Smooth muscle cell (in vitro differentiated cells): ENCODE results near the gene GHR. TPM values are rescaled to one million over a fixed set of nuclear protein-coding genes. Genes with fewer than 3 reads are reported as not detected.

ENCODE experiments used
- DNase-seq: peaks from one replicate; lab custom pipeline; 2025; ENCODE audit not compliant: unreplicated experiment; lab: John Stamatoyannopoulos, UW
- H2AFZ ChIP-seq: fragments of 200-600 bp; sonication (generic); 2 replicates; pipeline ENCODE4 v1.6.0; 2016; ENCODE audit warnings: antibody characterized with exemption, low read depth, mild to moderate bottlenecking
- H3F3A ChIP-seq: fragments of 200-600 bp; sonication (generic); 2 replicates; pipeline ENCODE4 v1.6.0; 2017; ENCODE audit warnings: antibody characterized with exemption, low read depth
- H3K27ac ChIP-seq: fragments of 200-600 bp; sonication (generic); 2 replicates; pipeline ENCODE4 v1.5.1; 2016; ENCODE audit warnings: low read depth, mild to moderate bottlenecking
- H3K27me3 ChIP-seq: fragments of 200-600 bp; sonication (generic); 2 replicates; pipeline ENCODE4 v1.6.1; 2016; ENCODE audit warnings: low read depth, mild to moderate bottlenecking
- H3K36me3 ChIP-seq: fragments of 200-600 bp; sonication (generic); 2 replicates; pipeline ENCODE4 v1.5.1; 2016; ENCODE audit warnings: low read depth
- H3K4me1 ChIP-seq: fragments of 200-600 bp; sonication (generic); 2 replicates; pipeline ENCODE4 v1.5.1; 2016; ENCODE audit warnings: low read depth
- H3K4me2 ChIP-seq: fragments of 200-600 bp; sonication (generic); 2 replicates; pipeline ENCODE4 v1.6.0; 2016; ENCODE audit warnings: mild to moderate bottlenecking
- H3K4me3 ChIP-seq: fragments of 200-600 bp; sonication (generic); 2 replicates; pipeline ENCODE4 v1.5.1; 2016; ENCODE audit warnings: mild to moderate bottlenecking
- H3K79me2 ChIP-seq: fragments of 200-600 bp; sonication (generic); 2 replicates; pipeline ENCODE4 v1.6.0; 2016; ENCODE audit warnings: low read depth, mild to moderate bottlenecking
- H3K9ac ChIP-seq: fragments of 200-600 bp; sonication (generic); 2 replicates; pipeline ENCODE4 v1.6.0; 2016; ENCODE audit warnings: low read depth
- H3K9me3 ChIP-seq: fragments of 200-600 bp; sonication (generic); replicated peaks from 2 replicates; pipeline ENCODE4 v1.5.1; 2016; ENCODE audit warnings: low read depth
- H4K20me1 ChIP-seq: fragments of 200-600 bp; sonication (generic); 2 replicates; pipeline ENCODE4 v1.6.0; 2016; ENCODE audit warnings: low read depth
- CTCF ChIP-seq: fragments of 200-600 bp; sonication (generic); IDR thresholded peaks from 2 replicates; pipeline ENCODE4 v1.5.1; 2017; ENCODE audit warnings: borderline replicate concordance, mild to moderate bottlenecking, antibody characterized with exemption; ENCODE audit not compliant: insufficient read depth, poor library complexity, severe bottlenecking
- WGBS: methylation state at CpG from one replicate; pipeline ENCODE4 v1.1.7; 2016; ENCODE audit warnings: low lambda C conversion rate; 5-methylcytosine and 5-hydroxymethylcytosine counted together
- polyA plus RNA-seq: library from polyadenylated mRNA; unstranded; fragments of >200 nt; fragmentation: Nextera tagmentation; extraction: Ambion mirVana; gene quantifications from 2 replicates; pipeline ENCODE4 v1.2.1, GENCODE V29; 2016
- total RNA-seq: library from RNA; depleted of rRNA; stranded (reverse); fragments of >200 nt; gene quantifications from 2 replicates; pipeline ENCODE4 v1.2.3, GENCODE V29; 2014

Gene GHR
- total and polyA plus RNA-seq, 2 experiments from 2014 or later, result 2.1 to 4.3 TPM

GRCh38 chr5:42626462-42626861 lies 203.2 kb downstream of the GHR start:
- TF ChIP-seq CTCF, result no peak
- 67% methylated on average over 4 of the region's 4 CpGs for WGBS
- no peaks in the 10 kb centered on the region for H3K79me2 ChIP-seq
- H3K4me2 ChIP-seq, result no peak overlapping the region
- no peaks in the 10 kb centered on the region for H3K27me3 ChIP-seq
- H3K9me3 ChIP-seq, result no peaks in the 10 kb centered on the region
- H3K9ac ChIP-seq, result no peak overlapping the region
- H3K27ac ChIP-seq, result no peak overlapping the region
- H3F3A ChIP-seq, result no peaks in the 10 kb centered on the region
- no peak for DNase-seq
- no peaks in the 10 kb centered on the region for H4K20me1 ChIP-seq
- no peaks in the 10 kb centered on the region for H3K36me3 ChIP-seq
- no peak overlapping the region for H3K4me3 ChIP-seq
- no peak overlapping the region for H2AFZ ChIP-seq
- no peaks in the 10 kb centered on the region for H3K4me1 ChIP-seq

DNA sequence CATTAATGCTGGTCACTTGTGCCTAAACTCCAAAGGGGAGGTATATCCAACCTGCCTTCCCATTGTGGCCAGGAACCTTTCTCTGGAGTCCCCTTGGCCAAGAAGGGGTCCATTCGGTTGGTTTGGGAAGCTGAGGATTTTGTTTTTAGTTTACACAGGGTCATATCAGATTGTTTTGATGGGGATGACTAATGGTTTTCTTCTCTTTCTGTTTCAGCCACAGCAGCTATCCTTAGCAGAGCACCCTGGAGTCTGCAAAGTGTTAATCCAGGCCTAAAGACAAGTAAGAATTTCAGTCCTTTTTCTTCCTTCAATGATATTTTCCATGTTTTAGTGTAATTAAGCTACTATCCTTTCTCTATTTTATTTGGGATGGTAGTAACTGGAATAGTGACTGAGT lies 205.6 kb downstream of the GHR start:
- H3F3A ChIP-seq, result no peaks in the 10 kb centered on the region
- TF ChIP-seq CTCF, result no peak
- WGBS, result 7% methylated on average over 1 of the region's 1 CpG
- H3K4me1 ChIP-seq, result no peaks in the 10 kb centered on the region
- H4K20me1 ChIP-seq, result no peaks in the 10 kb centered on the region
- no peak overlapping the region for H3K9ac ChIP-seq
- no peak overlapping the region for H3K27ac ChIP-seq
- no peak for DNase-seq
- H3K79me2 ChIP-seq, result no peaks in the 10 kb centered on the region
- H3K9me3 ChIP-seq, result no peaks in the 10 kb centered on the region
- H3K4me2 ChIP-seq, result no peak overlapping the region
- no peaks in the 10 kb centered on the region for H3K36me3 ChIP-seq
- H3K27me3 ChIP-seq, result no peaks in the 10 kb centered on the region
- no peak overlapping the region for H3K4me3 ChIP-seq
- no peak overlapping the region for H2AFZ ChIP-seq

- H3K27ac ChIP-seq, result no peak overlapping the region
- H3K4me3 ChIP-seq, result no peak overlapping the region
- TF ChIP-seq CTCF, result no peak
- no peak overlapping the region for H2AFZ ChIP-seq
- H3F3A ChIP-seq, result no peaks in the 10 kb centered on the region
- H3K4me2 ChIP-seq, result no peak overlapping the region
- no peaks in the 10 kb centered on the region for H3K9me3 ChIP-seq
- no peaks in the 10 kb centered on the region for H3K36me3 ChIP-seq
- 71% methylated on average over 1 of the region's 2 CpGs for WGBS
- no peaks in the 10 kb centered on the region for H3K4me1 ChIP-seq
- no peak overlapping the region for H3K9ac ChIP-seq
- no peaks in the 10 kb centered on the region for H4K20me1 ChIP-seq
- no peaks in the 10 kb centered on the region for H3K79me2 ChIP-seq
- no peaks in the 10 kb centered on the region for H3K27me3 ChIP-seq
- DNase-seq, result no peak
Measured at GRCh38 chr5:42629284-42629683, 206.0 kb downstream of the GHR start.

- no peak for TF ChIP-seq CTCF
- no peak overlapping the region for H3K9ac ChIP-seq
Measured at GRCh38 chr5:42631241-42631640, 208.0 kb downstream of the GHR start.

More at GRCh38 chr5:42631241-42631640, 208.0 kb downstream of the GHR start:
- no peaks in the 10 kb centered on the region for H3K36me3 ChIP-seq
- no peak overlapping the region for H2AFZ ChIP-seq
- no peak overlapping the region for H3K4me2 ChIP-seq
- no peaks in the 10 kb centered on the region for H3K79me2 ChIP-seq
- H3K4me3 ChIP-seq, result no peak overlapping the region
- no peak overlapping the region for H3K27ac ChIP-seq
- no peaks in the 10 kb centered on the region for H4K20me1 ChIP-seq
- WGBS, result 81% methylated on average over 5 of the region's 5 CpGs
- no peaks in the 10 kb centered on the region for H3K9me3 ChIP-seq
- H3F3A ChIP-seq, result no peaks in the 10 kb centered on the region
- no peak for DNase-seq
- no peaks in the 10 kb centered on the region for H3K27me3 ChIP-seq
- H3K4me1 ChIP-seq, result no peaks in the 10 kb centered on the region
